HG02870 (cell line): Measurements from ENCODE around the gene WWOX.

Experiments used
- ATAC-seq: cut with Tn5 transposase; IDR thresholded peaks from one replicate; pipeline ENCODE4 v1.9.1; 2021; ENCODE audit warnings: mild to moderate bottlenecking, moderate library complexity; ENCODE audit not compliant: unreplicated experiment

Gene WWOX

GRCh38 chr16:79167893-79168292 lies 1068.4 kb downstream of the WWOX start:
- no peak for ATAC-seq

- no peak for ATAC-seq
Observed at GRCh38 chr16:79168321-79168720, 1068.9 kb downstream of the WWOX start.

GRCh38 chr16:79169239-79169638 lies 1069.8 kb downstream of the WWOX start:
- ATAC-seq = no peak

- no peak for ATAC-seq
Observed at GRCh38 chr16:79170555-79171246, 1071.2 kb downstream of the WWOX start.

GRCh38 chr16:79171504-79171903 lies 1072.0 kb downstream of the WWOX start:
- no peak for ATAC-seq

GRCh38 chr16:79171931-79172705 lies 1072.7 kb downstream of the WWOX start:
- ATAC-seq = no peak

GRCh38 chr16:79172976-79173500 lies 1073.6 kb downstream of the WWOX start:
- ATAC-seq = no peak

- no peak for ATAC-seq
Observed at GRCh38 chr16:79173919-79174318, 1074.5 kb downstream of the WWOX start.

GRCh38 chr16:79175286-79176057 lies 1076.0 kb downstream of the WWOX start:
- ATAC-seq = no peak

GRCh38 chr16:79177018-79177417 lies 1077.6 kb downstream of the WWOX start:
- ATAC-seq = no peak

- no peak for ATAC-seq
Observed at GRCh38 chr16:79181419-79181818, 1082.0 kb downstream of the WWOX start.

- no peak for ATAC-seq
Observed at GRCh38 chr16:79182616-79183015, 1083.2 kb downstream of the WWOX start.

GRCh38 chr16:79183571-79183970 lies 1084.1 kb downstream of the WWOX start:
- no peak for ATAC-seq

- no peak for ATAC-seq
Observed at GRCh38 chr16:79184464-79185030, 1085.1 kb downstream of the WWOX start.

- ATAC-seq = no peak
Observed at GRCh38 chr16:79185711-79186110, 1086.3 kb downstream of the WWOX start.

GRCh38 chr16:79186196-79186595 lies 1086.7 kb downstream of the WWOX start:
- no peak for ATAC-seq

GRCh38 chr16:79188115-79188738 lies 1088.8 kb downstream of the WWOX start:
- ATAC-seq = no peak

GRCh38 chr16:79188739-79189122 lies 1089.3 kb downstream of the WWOX start:
- ATAC-seq = no peak

- no peak for ATAC-seq
Observed at GRCh38 chr16:79190542-79190941, 1091.1 kb downstream of the WWOX start.

- no peak for ATAC-seq
Observed at GRCh38 chr16:79191933-79192332, 1092.5 kb downstream of the WWOX start.

- no peak for ATAC-seq
Observed at GRCh38 chr16:79192904-79193303, 1093.5 kb downstream of the WWOX start.
